Measurements from ENCODE around the gene SRSF12.

GRCh38 chr6:89146718-89147700 lies 29.1 kb upstream of the SRSF12 start:
- peak in 2 of 3 donors; percentile 23 to 56 for TF ChIP-seq POLR2AphosphoS5 (IDR thresholded peaks at IDR 0.05)
- TF ChIP-seq CTCF (IDR thresholded peaks at IDR 0.05), result no peak
- TF ChIP-seq POLR2A (IDR thresholded peaks at IDR 0.05), result no peak
- TF ChIP-seq EP300 (IDR thresholded peaks at IDR 0.05), result no peak
